Measurements from ENCODE around the gene NUDC.
"Not testable (repeated sequence)": the region's sequence is repeated elsewhere in the genome, so short reads cannot be mapped to it uniquely, and the experiment has no call there.

Gene NUDC

DNA sequence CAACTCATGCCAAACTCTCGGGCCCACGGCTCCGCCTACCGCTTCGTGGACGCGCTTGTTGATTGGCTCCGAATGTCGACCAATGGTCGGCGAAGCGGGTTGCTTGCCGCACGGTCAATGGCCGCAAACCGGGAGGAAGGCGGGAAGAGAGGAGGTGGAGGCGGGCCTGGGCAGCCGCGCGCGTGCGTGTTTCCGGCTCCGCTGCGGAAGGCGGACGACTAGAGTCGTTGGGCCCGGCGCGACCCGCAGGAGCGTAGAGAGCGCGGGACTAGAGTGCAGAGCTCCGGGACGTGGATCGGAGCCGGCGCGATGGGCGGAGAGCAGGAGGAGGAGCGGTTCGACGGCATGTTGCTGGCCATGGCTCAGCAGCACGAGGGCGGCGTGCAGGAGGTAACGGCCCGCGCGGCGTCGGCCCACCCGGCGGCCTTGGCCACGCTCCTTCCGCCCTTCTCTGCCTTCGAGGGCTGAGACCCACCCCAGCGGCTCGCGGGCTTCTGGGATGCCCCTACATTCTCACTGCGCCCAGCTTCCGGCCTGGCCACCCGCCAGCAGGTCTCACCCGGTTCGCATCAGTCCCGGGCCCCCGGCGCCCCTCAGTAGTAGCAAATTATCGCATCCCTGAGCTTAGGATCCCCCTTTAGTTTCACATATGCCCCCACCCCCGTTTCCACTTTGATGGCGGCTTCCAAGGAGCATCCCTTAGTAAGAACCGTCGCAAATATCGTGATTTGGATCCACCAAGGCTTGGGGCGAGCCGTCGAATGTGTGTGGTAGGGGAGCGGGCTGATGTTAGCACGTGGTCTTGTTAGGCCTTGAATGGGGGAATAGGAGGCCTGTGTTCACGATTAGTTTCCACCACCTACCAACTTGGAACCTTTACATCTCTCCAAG lies at the start of gene NUDC:
Gene NUDC, plus strand, starts transcription at position 204 of the 891 bp plus-strand sequence. Its CDS starts 106 bp downstream, at position 310.
- peak; percentile 88 for DNase-seq (ENCODE audit: low read depth)

DNA sequence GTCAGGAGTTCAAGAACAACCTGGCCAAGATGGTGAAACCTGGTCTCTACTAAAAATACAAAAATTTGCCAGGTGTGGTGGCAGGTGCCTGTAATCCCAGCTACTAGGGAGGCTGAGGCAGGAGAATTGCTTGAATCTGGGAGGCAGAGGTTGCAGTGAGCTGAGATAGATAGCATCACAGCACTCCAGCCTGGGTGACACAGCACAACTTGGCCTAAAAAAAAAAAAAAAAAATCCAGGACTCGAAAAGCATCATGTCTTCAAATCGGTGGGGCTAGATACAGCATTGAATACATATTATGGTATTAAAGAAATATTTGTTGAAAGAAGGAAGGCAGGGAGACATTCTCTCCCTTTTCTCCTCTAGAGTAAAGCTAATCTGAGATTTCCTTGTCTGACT lies 48.4 kb upstream of the NUDC start:
- not testable (repeated sequence) for DNase-seq (ENCODE audit: low read depth)

DNA sequence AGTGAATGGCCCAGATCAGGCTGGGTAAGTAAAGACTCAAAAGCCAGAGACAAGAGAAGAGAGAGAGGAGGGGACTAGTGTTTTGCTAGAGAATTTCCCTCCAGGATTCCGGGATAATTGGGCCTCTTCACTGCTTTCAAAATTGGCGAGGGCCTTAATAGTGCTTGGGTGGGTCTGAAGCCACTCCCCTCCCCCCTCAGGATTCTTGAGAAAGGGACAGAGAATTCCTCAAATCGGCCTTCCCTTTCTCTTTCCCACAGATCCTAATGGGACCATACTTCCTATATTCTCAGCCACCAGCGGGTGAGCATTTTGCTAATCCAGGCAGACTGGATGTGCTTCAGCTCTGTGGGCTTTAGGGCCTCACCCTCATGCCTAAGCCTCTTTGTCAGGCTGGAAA lies 46.6 kb upstream of the NUDC start:
- DNase-seq (ENCODE audit: low read depth): no peak

GRCh38 chr1:26877326-26877725 lies 44.2 kb upstream of the NUDC start:
- DNase-seq (ENCODE audit: low read depth): no peak

GRCh38 chr1:26879793-26880192 lies 41.8 kb upstream of the NUDC start:
- no peak for DNase-seq (ENCODE audit: low read depth)

DNA sequence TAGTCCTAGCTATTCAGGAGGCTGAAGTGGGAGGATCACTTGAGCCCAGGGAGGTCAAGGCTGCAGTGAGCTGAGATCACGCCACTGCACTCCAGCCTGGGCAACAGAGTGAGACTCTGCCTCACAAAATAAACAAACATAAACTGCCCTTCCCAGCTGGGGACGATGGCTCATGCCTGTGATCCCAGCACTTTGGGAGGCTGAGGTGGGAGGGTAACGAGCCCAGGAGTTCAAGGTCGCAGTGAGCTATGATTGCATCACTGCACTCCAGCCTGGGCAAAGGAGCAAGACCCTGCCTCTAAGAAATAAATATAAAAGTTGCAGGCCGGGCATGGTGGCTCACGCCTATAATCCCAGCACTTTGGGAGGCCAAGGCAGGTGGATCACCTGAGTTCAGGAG lies 39.9 kb upstream of the NUDC start:
- not testable (repeated sequence) for DNase-seq (ENCODE audit: low read depth)

- no peak for DNase-seq (ENCODE audit: low read depth)
Measured at GRCh38 chr1:26882696-26883463, 38.7 kb upstream of the NUDC start.

DNA sequence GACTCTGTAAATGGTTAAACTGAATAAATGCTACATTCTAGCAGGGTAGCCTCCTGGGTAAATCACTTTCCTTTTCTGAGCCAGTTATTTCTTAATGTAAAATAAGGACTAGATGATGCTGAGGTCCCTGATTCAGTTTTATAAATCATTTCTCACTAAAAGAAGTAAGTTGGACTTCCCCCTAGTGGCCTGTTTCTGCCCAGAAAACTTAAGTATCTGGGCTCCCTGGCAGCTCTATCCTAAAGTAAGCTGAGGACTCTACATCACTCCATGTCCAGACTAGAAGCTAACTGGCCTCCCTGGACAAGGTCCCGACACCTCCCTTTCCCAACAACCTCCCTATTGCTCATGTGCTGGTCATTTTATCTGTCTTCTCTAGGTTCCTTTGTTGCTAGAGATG lies 34.4 kb upstream of the NUDC start:
- no peak for DNase-seq (ENCODE audit: low read depth)

DNA sequence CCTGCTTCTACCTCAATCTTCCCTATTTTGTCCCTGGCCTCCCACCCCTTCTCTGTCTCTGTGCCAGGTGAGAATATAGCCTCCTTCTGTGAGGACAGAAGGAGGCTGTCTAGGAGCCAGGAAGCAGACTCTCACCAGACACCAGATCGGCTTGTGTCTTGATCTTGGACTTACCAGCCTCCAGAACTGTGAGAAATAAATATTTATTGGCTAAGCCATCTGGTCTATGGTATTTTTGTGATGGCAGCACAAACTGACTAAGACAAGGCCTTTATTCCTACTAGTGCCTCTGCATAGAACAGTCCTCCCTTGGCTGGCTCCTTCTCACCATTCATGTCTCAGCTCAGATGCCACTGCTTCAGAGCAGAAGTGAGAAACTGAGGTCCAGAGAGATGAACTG lies 33.3 kb upstream of the NUDC start:
- DNase-seq (ENCODE audit: low read depth): no peak

- peak; percentile 65 for DNase-seq (ENCODE audit: low read depth)
Measured at GRCh38 chr1:26889551-26890466, 31.7 kb upstream of the NUDC start, which contains the start of gene GPN2. TSS of gene GPN2 (minus strand) at chr1:26890283. CDS start at chr1:26890096, 187 bp downstream.

DNA sequence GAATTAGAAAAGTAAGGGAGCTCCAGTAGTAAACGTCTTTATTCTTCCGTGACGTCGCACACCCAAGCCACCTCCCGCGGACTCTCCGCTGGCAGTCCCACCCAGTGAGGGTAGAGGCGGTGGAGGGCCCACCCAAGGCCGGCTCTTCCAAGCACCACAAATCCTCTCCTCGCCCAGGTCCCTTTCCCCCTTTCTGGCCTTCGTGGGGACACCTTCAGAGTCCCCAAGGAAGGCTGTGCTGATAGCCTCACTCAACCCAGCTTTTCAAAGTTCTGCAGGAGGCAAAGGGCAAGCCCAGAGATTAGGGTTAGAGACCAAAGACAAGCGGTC lies 31.1 kb upstream of the NUDC start:
- no peak for DNase-seq (ENCODE audit: low read depth)

DNA sequence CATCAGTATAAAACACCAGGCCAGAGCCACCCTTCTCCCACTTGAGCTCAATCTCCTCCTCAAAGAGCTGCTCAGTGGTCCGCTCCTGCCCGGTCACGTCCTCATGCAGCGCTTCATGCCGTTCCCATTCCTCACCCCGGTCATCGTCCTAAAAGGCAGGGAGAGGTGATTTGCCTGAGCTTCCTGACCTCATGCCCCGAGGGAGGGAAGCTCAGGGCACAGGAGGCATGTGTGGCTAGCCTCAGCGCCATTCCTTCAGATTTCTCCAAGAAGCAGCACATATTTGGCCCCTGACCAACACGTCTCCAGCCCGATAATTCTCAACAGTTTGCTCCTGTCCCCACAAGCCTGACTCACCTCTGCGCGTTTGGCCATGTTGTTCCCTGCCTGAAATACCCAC lies 27.3 kb upstream of the NUDC start:
- DNase-seq (ENCODE audit: low read depth): no peak

- no peak for DNase-seq (ENCODE audit: low read depth)
Measured at GRCh38 chr1:26897351-26897750, 24.2 kb upstream of the NUDC start.

- DNase-seq (ENCODE audit: low read depth): peak; percentile 69
Measured at GRCh38 chr1:26900001-26900814, 21.3 kb upstream of the NUDC start, which contains the start of gene GPATCH3. TSS of gene GPATCH3 (minus strand) at chr1:26900467. CDS start at chr1:26900442, 25 bp downstream.

- no peak for DNase-seq (ENCODE audit: low read depth)
Measured at GRCh38 chr1:26900815-26901511, 20.6 kb upstream of the NUDC start.

DNA sequence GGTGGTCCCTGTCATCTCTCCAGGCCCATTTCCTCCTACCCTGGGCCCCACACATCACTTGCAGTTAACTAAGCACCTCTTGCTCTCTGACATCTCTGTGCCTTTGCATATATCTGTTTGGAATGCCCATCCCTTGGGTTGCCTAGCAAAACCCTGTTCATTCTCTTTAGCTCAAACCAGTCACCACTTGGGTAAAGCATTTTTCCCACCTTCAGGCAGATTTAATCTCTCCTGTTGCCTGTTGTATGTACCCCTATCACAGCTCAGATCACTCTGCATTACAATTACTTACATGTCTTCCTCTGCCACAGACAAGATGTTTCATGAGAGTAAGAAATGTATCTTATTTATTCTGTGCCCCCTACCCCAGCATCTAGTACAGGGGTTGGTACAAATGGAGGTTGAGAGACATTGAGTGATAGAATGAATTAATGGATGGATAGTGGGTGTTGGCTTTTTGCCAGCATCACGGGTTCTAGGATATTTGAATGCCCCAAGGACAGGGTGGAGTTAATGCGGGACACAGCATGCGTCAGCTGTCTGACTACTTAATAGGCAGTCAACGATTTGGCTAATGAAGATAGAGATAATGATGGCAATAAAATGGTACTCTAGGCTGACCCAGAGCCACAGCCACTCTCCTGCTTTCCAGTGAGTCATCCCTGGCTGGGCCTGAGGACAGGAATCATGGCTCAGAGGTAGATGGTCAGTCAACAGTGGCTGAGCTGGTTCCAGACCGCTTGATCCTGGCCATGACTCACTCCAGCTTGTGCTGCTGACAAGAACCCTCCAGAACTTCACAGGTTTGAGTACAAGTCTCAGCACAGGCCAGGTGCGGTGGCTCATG lies 14.2 kb upstream of the NUDC start:
- no peak for DNase-seq (ENCODE audit: low read depth)

DNA sequence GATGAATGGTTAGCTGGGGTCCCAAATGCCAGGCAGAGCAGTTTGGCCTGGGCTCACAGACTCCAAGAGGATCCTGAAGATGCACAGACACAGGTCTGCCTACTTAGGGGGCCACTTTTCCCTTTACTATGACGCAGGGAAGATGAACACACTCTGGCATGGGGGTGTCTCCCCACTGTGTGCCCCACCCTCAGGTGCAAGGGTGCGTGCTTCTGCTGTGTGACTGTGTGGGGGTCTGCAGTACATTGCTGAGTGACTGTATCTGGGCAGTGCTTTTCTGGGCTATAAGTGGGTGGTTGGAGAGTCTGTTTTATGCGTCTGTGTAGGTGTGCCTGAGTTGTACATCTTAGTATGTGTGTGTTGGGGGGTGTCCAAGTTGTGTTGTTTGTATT lies 11.6 kb upstream of the NUDC start:
- DNase-seq (ENCODE audit: low read depth): no peak

DNA sequence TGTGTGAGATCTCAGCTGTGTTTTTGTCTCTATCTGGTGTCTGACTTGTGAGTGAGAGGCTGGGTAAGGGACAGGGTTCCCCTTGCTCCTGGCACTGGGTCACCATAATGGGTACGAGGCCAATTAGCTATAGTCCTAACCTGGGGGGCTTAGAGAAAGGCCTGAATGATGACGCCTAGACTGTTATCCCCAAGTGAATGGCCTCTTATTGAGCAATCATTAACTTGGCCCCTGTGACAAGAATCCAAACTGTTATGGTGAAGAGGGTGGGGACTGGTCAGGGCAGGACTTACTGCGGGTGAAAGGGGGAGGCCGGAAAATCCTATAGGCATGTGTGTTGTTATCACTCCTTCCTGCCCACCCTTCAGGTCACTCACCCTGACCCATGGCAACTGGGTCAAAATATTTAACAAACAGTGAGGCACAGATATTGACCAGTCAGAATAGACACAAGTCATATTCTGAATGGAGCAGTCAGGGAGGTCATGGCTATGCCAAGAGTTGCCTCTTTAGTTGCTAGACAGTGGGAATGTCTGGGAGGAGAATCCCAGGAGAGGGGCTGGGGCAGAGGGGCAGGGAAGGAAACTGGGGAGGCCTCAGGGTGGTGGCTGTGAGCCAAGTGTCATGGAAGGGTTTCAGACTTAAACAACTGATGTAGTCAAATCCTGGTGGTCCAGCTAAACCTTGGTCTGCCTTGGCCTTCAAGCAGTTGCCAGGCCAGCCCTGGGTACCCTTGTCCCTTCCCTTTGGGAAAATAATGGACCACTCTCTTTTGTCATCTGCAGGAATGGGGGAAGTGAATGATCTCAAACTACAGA lies 11.0 kb upstream of the NUDC start:
- DNase-seq (ENCODE audit: low read depth): no peak

All from stimulated activated CD8-positive, alpha-beta memory T cell treated with anti-CD3 and anti-CD28 coated beads, Interleukin-12 subunit alpha, Interleukin-12 subunit beta, amount 100 ng/mL, for 4 hours (primary cell).